ENCODE data around the gene LRIT1.
A peak's percentile ranks its signal among the peaks of the same experiment; 100 is the strongest.
"Not testable (repeated sequence)": the region's sequence is repeated elsewhere in the genome, so short reads cannot be mapped to it uniquely, and the experiment has no call there.

The LRIT1 gene, protein sequence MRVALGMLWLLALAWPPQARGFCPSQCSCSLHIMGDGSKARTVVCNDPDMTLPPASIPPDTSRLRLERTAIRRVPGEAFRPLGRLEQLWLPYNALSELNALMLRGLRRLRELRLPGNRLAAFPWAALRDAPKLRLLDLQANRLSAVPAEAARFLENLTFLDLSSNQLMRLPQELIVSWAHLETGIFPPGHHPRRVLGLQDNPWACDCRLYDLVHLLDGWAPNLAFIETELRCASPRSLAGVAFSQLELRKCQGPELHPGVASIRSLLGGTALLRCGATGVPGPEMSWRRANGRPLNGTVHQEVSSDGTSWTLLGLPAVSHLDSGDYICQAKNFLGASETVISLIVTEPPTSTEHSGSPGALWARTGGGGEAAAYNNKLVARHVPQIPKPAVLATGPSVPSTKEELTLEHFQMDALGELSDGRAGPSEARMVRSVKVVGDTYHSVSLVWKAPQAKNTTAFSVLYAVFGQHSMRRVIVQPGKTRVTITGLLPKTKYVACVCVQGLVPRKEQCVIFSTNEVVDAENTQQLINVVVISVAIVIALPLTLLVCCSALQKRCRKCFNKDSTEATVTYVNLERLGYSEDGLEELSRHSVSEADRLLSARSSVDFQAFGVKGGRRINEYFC

DNA sequence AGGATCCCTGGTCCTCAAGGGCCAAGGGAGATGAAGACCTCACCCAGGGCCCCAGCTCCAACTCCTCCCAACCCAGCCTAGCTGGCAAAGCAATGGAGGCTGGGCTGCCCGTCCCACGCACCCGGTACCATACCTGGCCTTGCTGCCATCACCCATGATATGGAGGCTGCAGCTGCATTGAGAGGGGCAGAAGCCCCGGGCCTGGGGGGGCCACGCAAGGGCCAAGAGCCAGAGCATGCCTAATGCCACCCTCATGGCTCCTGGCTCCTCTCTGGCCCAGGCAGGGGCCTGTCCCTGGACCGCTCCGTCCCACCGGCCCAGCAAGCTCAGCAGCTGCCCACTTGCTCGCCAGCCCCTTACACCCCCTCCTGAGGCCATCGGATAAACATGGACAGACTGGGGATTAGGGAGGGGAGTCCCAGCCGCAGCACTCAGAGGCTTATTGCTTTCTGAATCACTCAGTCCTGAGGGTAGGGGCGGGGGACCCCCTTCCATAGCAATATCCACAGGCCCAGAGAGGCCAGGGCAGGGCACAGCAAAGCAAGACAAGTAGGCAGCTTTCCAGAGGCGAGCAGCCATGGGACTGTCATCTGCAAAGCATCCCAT, at the start of gene LRIT1:
TSS of gene LRIT1 (minus strand) at position 362 of the 606 bp plus-strand sequence. CDS start at position 255, 107 bp downstream.
- no peak within 1 kb of the TSS for H3K27ac Mint-ChIP-seq
- no peaks in the 10 kb centered on the region for H3K4me1 Mint-ChIP-seq
- DNase-seq (no peak), ATAC-seq (replicated peaks) (no peak)
- H3K36me3 Mint-ChIP-seq = no peaks in the 10 kb centered on the region
- H3K27me3 Mint-ChIP-seq = peaks cover 13 to 20% of the 10 kb centered on the region in 2 donors
- H3K4me3 Mint-ChIP-seq = no peak within 1 kb of the TSS
- no peaks in the 10 kb centered on the region for H3K9me3 Mint-ChIP-seq

GRCh38 chr10:84290235-84290634, 48.9 kb upstream of the LRIT1 start:
- H3K9me3 Mint-ChIP-seq = no peaks in the 10 kb centered on the region
- H3K4me3 Mint-ChIP-seq = no peak overlapping the region
- H3K27ac Mint-ChIP-seq = no peak overlapping the region
- H3K27me3 Mint-ChIP-seq = peaks cover 0 to 16% of the 10 kb centered on the region in 2 donors
- no peaks in the 10 kb centered on the region for H3K36me3 Mint-ChIP-seq
- ATAC-seq (replicated peaks) = no peak
- no peak for DNase-seq
- no peaks in the 10 kb centered on the region for H3K4me1 Mint-ChIP-seq

GRCh38 chr10:84289521-84290200, 48.3 kb upstream of the LRIT1 start:
- H3K27me3 Mint-ChIP-seq = peaks cover 0 to 16% of the 10 kb centered on the region in 2 donors
- DNase-seq = no peak
- H3K4me3 Mint-ChIP-seq = no peak overlapping the region
- ATAC-seq (replicated peaks) = no peak
- H3K9me3 Mint-ChIP-seq = no peaks in the 10 kb centered on the region
- no peak overlapping the region for H3K27ac Mint-ChIP-seq
- no peaks in the 10 kb centered on the region for H3K4me1 Mint-ChIP-seq
- H3K36me3 Mint-ChIP-seq = no peaks in the 10 kb centered on the region

DNA sequence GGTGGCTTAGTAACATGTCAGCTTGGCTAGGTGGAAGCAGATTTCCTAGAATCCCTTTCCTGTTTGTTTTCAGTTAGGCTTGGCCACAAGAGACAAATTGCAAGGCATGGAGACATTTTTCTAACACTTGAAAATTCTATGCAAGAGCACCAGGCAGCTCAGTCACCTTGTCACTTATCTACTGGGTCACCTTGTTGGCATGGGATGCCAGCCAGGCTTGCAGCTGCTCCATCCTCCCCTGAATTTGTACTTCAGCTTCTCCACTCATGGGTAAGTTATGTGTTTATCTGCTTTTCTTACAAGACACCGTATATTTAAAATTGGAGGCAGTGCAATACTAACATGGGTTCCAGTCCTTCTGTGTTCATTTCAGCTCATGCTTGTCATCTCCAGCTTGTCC, 46.8 kb upstream of the LRIT1 start:
- Mint-ChIP-seq H3K9me3 (no peaks in the 10 kb centered on the region), H3K27ac (no peak overlapping the region), H3K4me3 (no peak overlapping the region), H3K36me3 (no peaks in the 10 kb centered on the region), H3K4me1 (no peaks in the 10 kb centered on the region), H3K27me3 (peaks cover 0 to 16% of the 10 kb centered on the region in 2 donors)
- no peak for ATAC-seq (replicated peaks)
- no peak for DNase-seq

- DNase-seq (no peak), ATAC-seq (replicated peaks) (no peak)
- H3K9me3 Mint-ChIP-seq = no peaks in the 10 kb centered on the region
- no peaks in the 10 kb centered on the region for H3K36me3 Mint-ChIP-seq
- H3K4me3 Mint-ChIP-seq = no peak overlapping the region
- H3K4me1 Mint-ChIP-seq = no peaks in the 10 kb centered on the region
- H3K27me3 Mint-ChIP-seq = peaks cover 0 to 16% of the 10 kb centered on the region in 2 donors
- H3K27ac Mint-ChIP-seq = no peak overlapping the region
Measured at GRCh38 chr10:84286695-84287094, 45.3 kb upstream of the LRIT1 start.

GRCh38 chr10:84279876-84280475, 38.6 kb upstream of the LRIT1 start:
- H3K36me3 Mint-ChIP-seq; H3K9me3 Mint-ChIP-seq; H3K4me1 Mint-ChIP-seq; H3K27ac Mint-ChIP-seq; H3K4me3 Mint-ChIP-seq; ATAC-seq (replicated peaks); DNase-seq: not testable (repeated sequence)
- H3K27me3 Mint-ChIP-seq = peaks cover 20 to 32% of the 10 kb centered on the region in 2 donors

GRCh38 chr10:84270708-84271107, 29.4 kb upstream of the LRIT1 start:
- H3K4me1 Mint-ChIP-seq = no peaks in the 10 kb centered on the region
- no peaks in the 10 kb centered on the region for H3K9me3 Mint-ChIP-seq
- no peak for DNase-seq
- H3K4me3 Mint-ChIP-seq = no peak overlapping the region
- no peak for ATAC-seq (replicated peaks)
- H3K27ac Mint-ChIP-seq = no peak overlapping the region
- peaks cover 17 to 26% of the 10 kb centered on the region in 2 donors for H3K27me3 Mint-ChIP-seq
- H3K36me3 Mint-ChIP-seq = no peaks in the 10 kb centered on the region

GRCh38 chr10:84269773-84270172, 28.4 kb upstream of the LRIT1 start:
- Mint-ChIP-seq H3K27me3 (peaks cover 26 to 27% of the 10 kb centered on the region in 2 donors), H3K36me3 (no peaks in the 10 kb centered on the region), H3K4me3 (no peak overlapping the region), H3K4me1 (peaks cover under 1% of the 10 kb centered on the region in 2 donors), H3K9me3 (no peaks in the 10 kb centered on the region), H3K27ac (no peak overlapping the region)
- no peak for DNase-seq
- no peak for ATAC-seq (replicated peaks)

- Mint-ChIP-seq H3K4me1 (peaks cover 5 to 6% of the 10 kb centered on the region in 2 donors), H3K36me3 (no peaks in the 10 kb centered on the region), H3K27me3 (peaks cover 32% of the 10 kb centered on the region in 2 donors), H3K9me3 (no peaks in the 10 kb centered on the region), H3K27ac (no peak overlapping the region), H3K4me3 (no peak overlapping the region)
- DNase-seq (no peak), ATAC-seq (replicated peaks) (no peak)
Measured at GRCh38 chr10:84269162-84269561, 27.8 kb upstream of the LRIT1 start.

- Mint-ChIP-seq H3K4me3 (no peak overlapping the region), H3K4me1 (peaks cover 5 to 6% of the 10 kb centered on the region in 2 donors), H3K27ac (no peak overlapping the region), H3K36me3 (no peaks in the 10 kb centered on the region), H3K9me3 (no peaks in the 10 kb centered on the region), H3K27me3 (peaks cover 44% of the 10 kb centered on the region in 2 donors)
- ATAC-seq (replicated peaks) (peak; percentile 65 to 73), DNase-seq (peak; percentile 22)
Measured at GRCh38 chr10:84267503-84268126, 26.3 kb upstream of the LRIT1 start.

- ATAC-seq (replicated peaks) (no peak), DNase-seq (no peak)
- Mint-ChIP-seq H3K27me3 (peaks cover 44 to 52% of the 10 kb centered on the region in 2 donors), H3K9me3 (no peaks in the 10 kb centered on the region), H3K36me3 (no peaks in the 10 kb centered on the region), H3K4me1 (peaks cover 5 to 6% of the 10 kb centered on the region in 2 donors), H3K27ac (no peak overlapping the region), H3K4me3 (no peak overlapping the region)
Measured at GRCh38 chr10:84265418-84265817, 24.1 kb upstream of the LRIT1 start.

- Mint-ChIP-seq H3K27ac (no peak overlapping the region), H3K4me3 (no peak overlapping the region), H3K27me3 (peaks cover 43 to 56% of the 10 kb centered on the region in 2 donors), H3K4me1 (peaks cover 5 to 6% of the 10 kb centered on the region in 2 donors), H3K36me3 (no peaks in the 10 kb centered on the region), H3K9me3 (no peaks in the 10 kb centered on the region)
- ATAC-seq (replicated peaks) (peak; percentile 92 to 93), DNase-seq (peak; percentile 38)
Measured at GRCh38 chr10:84264611-84265141, 23.3 kb upstream of the LRIT1 start.

DNA sequence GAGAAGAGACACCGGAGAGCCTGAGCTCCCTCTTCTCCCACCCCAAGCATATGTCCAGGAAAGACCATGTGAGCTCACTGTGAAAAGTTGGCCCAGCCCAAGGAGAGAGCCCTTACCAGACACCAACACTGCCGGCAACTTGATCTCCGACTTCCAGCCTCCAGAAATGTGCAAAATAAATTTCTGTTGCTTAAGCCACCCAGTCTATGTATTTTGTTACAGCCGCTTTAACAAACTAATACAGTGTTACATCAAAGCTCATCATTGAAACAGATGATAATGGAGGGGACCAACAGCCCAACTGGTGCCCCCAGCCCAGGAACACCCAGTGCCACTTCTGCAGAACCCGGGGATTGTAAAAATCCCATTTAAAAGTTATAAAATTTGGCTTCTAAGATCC, 22.4 kb upstream of the LRIT1 start:
- peaks cover 47 to 56% of the 10 kb centered on the region in 2 donors for H3K27me3 Mint-ChIP-seq
- ATAC-seq (replicated peaks) = no peak
- H3K27ac Mint-ChIP-seq = no peak overlapping the region
- no peaks in the 10 kb centered on the region for H3K9me3 Mint-ChIP-seq
- H3K4me1 Mint-ChIP-seq = peaks cover 5 to 6% of the 10 kb centered on the region in 2 donors
- H3K36me3 Mint-ChIP-seq = no peaks in the 10 kb centered on the region
- no peak overlapping the region for H3K4me3 Mint-ChIP-seq
- no peak for DNase-seq

All from stimulated activated naive B cell treated with anti-CD40 and anti-IgM and Interleukin-4, amounts not matched to agents 10 μg/mL and 1 μg/mL and 100 μg/mL, for 72 hours (primary cell).